Measurements from ENCODE around the gene CTXN3. TPM values are rescaled to one million over a fixed set of nuclear protein-coding genes. Genes with fewer than 3 reads are reported as not detected.

CTXN3 gene
- total and polyA plus RNA-seq, 10 of the 15 experiments (the other 5 are each of a cell fraction or from before 2014, with no cell fraction given) = not detected

- no peak for TF ChIP-seq TCF12 (IDR thresholded peaks at IDR 0.05; ENCODE audit: low read depth, low read length)
- TF ChIP-seq, protein P1, sequence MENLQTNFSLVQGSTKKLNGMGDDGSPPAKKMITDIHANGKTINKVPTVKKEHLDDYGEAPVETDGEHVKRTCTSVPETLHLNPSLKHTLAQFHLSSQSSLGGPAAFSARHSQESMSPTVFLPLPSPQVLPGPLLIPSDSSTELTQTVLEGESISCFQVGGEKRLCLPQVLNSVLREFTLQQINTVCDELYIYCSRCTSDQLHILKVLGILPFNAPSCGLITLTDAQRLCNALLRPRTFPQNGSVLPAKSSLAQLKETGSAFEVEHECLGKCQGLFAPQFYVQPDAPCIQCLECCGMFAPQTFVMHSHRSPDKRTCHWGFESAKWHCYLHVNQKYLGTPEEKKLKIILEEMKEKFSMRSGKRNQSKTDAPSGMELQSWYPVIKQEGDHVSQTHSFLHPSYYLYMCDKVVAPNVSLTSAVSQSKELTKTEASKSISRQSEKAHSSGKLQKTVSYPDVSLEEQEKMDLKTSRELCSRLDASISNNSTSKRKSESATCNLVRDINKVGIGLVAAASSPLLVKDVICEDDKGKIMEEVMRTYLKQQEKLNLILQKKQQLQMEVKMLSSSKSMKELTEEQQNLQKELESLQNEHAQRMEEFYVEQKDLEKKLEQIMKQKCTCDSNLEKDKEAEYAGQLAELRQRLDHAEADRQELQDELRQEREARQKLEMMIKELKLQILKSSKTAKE (IDR thresholded peaks at IDR 0.05; ENCODE audit: low read depth, poor library complexity, severe bottlenecking) = no peak
- TF ChIP-seq, protein P2, sequence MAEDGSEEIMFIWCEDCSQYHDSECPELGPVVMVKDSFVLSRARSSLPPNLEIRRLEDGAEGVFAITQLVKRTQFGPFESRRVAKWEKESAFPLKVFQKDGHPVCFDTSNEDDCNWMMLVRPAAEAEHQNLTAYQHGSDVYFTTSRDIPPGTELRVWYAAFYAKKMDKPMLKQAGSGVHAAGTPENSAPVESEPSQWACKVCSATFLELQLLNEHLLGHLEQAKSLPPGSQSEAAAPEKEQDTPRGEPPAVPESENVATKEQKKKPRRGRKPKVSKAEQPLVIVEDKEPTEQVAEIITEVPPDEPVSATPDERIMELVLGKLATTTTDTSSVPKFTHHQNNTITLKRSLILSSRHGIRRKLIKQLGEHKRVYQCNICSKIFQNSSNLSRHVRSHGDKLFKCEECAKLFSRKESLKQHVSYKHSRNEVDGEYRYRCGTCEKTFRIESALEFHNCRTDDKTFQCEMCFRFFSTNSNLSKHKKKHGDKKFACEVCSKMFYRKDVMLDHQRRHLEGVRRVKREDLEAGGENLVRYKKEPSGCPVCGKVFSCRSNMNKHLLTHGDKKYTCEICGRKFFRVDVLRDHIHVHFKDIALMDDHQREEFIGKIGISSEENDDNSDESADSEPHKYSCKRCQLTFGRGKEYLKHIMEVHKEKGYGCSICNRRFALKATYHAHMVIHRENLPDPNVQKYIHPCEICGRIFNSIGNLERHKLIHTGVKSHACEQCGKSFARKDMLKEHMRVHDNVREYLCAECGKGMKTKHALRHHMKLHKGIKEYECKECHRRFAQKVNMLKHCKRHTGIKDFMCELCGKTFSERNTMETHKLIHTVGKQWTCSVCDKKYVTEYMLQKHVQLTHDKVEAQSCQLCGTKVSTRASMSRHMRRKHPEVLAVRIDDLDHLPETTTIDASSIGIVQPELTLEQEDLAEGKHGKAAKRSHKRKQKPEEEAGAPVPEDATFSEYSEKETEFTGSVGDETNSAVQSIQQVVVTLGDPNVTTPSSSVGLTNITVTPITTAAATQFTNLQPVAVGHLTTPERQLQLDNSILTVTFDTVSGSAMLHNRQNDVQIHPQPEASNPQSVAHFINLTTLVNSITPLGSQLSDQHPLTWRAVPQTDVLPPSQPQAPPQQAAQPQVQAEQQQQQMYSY (CRISPR knock-in tag; IDR thresholded peaks at IDR 0.05) = no peak
Observed at GRCh38 chr5:127702434-127702833, 53.6 kb downstream of the CTXN3 start (continued).

GRCh38 chr5:127702926-127703561 lies 54.2 kb downstream of the CTXN3 start, which contains the start of gene CCDC192:
Gene CCDC192 (plus strand): TSS chr5:127703391. CDS start chr5:127703446, 55 bp downstream.
- no peak for FAIRE-seq
- intact Hi-C loops (cut with micrococcal nuclease; ENCODE audit: unreplicated experiment) (no loop called here), in situ Hi-C loops (cut with MboI) (no loop called here)
- H3K4me2 ChIP-seq (ENCODE audit: control insufficient read depth, insufficient read depth) = no peak within 1 kb of the TSS
- no peaks in the 10 kb centered on the region for H4K20me1 ChIP-seq (ENCODE audit: control insufficient read depth, insufficient read depth)
- ATAC-seq = peak; percentile 46
- no peak within 1 kb of the TSS for H3K4me3 ChIP-seq
- H3K27me3 ChIP-seq (replicated peaks in 1 of 2; ENCODE audit: control insufficient read depth in 2 of 2, insufficient read depth in 2 of 2, low read length in 1 of 2) = no peaks in the 10 kb centered on the region
- BruUV-seq (replicated peaks) = no TSS peak
- H3K9me3 ChIP-seq (replicated peaks; ENCODE audit: control insufficient read depth, insufficient read depth, low read length) = no peaks in the 10 kb centered on the region
- ChIA-PET RAD21 (ENCODE audit: unreplicated experiment) (interaction anchor here (0.6 to 1.5 kb wide), 2 partner anchors 118 to 275 kb away, joined by 3 to 4 read pairs; no protein-coding TSS in a partner anchor), POLR2A (interaction anchor here (1.0 kb wide), 1 partner anchor 27 kb away, joined by 3 read pairs; no protein-coding TSS in a partner anchor), CTCF (interaction anchor here (1.1 kb wide), 1 partner anchor 101 kb away, joined by 3 read pairs; no protein-coding TSS in a partner anchor), SMC1A (ENCODE audit: uncharacterized antibody, unreplicated experiment) (interaction anchor here (0.6 kb wide), 1 partner anchor 1144 kb away, joined by 4 read pairs; no protein-coding TSS in a partner anchor)
- H3K4me1 ChIP-seq (ENCODE audit: control insufficient read depth, insufficient read depth, low read length) = no peaks in the 10 kb centered on the region
- no peak for DNase-seq (ENCODE audit: low read depth, low spot score)
- no peaks in the 10 kb centered on the region for H3K79me2 ChIP-seq (ENCODE audit: control insufficient read depth, insufficient read depth, low read length)
- no peak within 1 kb of the TSS for H3K27ac ChIP-seq (ENCODE audit: control insufficient read depth, insufficient read depth)
- no peak within 1 kb of the TSS for H3K9ac ChIP-seq (ENCODE audit: control insufficient read depth, insufficient read depth, low read length)
- TF ChIP-seq IKZF2 (IDR thresholded peaks at IDR 0.05) (no peak), RUNX3 (IDR thresholded peaks at IDR 0.05; ENCODE audit: low read length) (0 out of 2 replicates have a peak, but pooled peaks have one; percentile 6), RFX5 (IDR thresholded peaks at IDR 0.05; ENCODE audit: low read depth, low read length) (no peak)
- no peak within 1 kb of the TSS for H2AFZ ChIP-seq (ENCODE audit: control insufficient read depth, low read depth, low read length)
- WGBS (ENCODE audit: insufficient coverage, insufficient replicate concordance, low lambda C conversion rate, missing lambda C conversion rate) = 7% methylated on average over 5 of the region's 5 CpGs
- no peaks in the 10 kb centered on the region for H3K36me3 ChIP-seq (ENCODE audit: control insufficient read depth in 2 of 2, insufficient read depth in 2 of 2, low read length in 1 of 2)
